Activated effector memory CD4-positive, alpha-beta T cell treated with anti-CD3 and anti-CD28 coated beads, Interleukin-2, amount 50 U/mL, for 16 hours (primary cell): ENCODE results near the gene FAM151B.

Experiments used
- DNase-seq: peaks from one replicate; pipeline ENCODE4 v3.0.0-alpha.2; 2020

FAM151B gene

GRCh38 chr5:80591352-80591751, 103.5 kb downstream of the FAM151B start:
- DNase-seq: no peak

DNA sequence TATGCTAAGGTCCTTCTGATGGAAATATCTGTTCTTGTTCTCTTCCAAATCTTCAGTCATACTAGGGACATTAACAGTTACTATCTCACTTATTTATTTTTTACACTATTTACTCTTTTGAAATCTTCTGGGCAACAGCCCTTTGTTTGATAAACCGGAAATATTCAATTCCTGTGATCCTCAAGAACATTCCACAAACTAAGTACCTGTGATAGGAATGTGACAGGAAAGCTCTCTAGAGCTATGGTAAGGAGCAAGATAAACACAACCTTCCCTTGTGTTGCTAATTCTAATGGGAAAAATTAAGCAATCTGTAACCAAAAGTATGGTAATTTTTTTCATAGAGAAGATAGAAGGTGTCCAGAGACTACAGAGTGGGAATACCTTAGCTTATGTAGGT, 104.2 kb downstream of the FAM151B start:
- DNase-seq: no peak
